ENCODE measurements around the gene NEMP1.
A peak's percentile ranks its signal among the peaks of the same experiment; 100 is the strongest.

Gene NEMP1

DNA sequence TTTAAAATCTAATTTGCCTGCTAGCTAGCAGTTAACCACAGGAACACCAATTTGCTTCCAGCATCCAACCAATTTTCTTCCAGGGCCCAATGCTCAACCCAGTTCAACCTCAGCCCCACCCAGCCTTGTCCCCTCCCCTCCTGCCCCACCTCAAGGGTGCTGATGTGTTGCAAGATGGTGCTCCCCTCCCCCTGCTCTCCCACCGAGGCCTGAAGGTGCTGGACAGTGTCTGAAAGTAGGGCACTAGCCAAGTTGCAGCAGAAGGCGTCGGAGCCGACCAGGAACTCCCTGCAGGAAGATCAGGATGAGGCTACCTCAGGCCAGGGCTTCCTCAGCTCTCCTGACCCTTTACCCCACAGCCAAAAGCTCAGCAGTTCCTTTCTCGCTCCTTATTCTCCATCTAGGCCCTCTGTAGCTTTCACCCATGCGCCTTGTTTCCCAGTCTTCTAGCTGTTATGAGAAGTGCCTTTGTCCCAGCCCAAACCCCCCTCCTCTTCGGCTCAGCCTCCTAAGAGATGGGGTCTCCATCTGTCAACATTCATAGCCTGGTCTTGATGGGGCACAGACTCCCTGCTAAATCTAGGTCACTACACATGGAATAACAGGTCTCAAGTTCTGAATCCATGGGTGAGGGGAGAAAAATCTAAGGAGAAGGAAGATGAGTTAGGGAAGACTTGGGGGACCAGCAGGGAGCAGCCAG lies 29.0 kb upstream of the NEMP1 start:
- DNase-seq, result no peak

DNA sequence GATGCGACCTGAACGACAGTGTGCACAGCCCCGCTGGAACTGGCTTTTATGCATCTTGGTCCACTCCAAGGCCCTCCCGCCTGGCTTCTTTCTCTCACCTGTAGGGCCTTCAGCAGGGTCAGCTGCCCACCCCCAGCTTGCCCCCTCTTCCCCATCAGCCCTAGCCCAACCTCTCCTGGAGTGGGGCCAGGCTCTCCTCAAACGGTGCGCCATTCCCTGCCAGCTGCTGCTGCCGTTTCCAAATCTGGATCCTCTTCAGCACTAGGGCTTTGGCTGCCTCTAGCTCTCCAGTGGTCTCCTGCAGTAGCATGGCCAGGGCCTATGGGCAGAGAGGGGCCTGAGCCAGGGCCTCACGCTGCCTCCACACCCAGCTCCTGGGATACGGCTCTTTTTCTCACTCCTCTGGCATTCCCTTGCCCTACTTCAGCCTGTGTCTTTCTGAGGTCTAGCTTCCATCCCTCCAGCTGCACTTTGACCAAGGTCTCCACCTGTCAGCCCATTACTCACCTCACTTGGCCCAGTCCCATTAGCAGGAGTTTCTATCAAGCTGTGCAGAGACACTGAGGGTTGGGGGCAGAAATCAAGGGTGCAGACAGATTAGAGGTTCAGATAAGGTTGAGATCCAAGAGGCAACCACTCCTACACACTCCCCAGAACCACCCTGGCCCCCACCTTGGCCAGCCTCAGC lies 27.6 kb upstream of the NEMP1 start:
- DNase-seq, result no peak

DNA sequence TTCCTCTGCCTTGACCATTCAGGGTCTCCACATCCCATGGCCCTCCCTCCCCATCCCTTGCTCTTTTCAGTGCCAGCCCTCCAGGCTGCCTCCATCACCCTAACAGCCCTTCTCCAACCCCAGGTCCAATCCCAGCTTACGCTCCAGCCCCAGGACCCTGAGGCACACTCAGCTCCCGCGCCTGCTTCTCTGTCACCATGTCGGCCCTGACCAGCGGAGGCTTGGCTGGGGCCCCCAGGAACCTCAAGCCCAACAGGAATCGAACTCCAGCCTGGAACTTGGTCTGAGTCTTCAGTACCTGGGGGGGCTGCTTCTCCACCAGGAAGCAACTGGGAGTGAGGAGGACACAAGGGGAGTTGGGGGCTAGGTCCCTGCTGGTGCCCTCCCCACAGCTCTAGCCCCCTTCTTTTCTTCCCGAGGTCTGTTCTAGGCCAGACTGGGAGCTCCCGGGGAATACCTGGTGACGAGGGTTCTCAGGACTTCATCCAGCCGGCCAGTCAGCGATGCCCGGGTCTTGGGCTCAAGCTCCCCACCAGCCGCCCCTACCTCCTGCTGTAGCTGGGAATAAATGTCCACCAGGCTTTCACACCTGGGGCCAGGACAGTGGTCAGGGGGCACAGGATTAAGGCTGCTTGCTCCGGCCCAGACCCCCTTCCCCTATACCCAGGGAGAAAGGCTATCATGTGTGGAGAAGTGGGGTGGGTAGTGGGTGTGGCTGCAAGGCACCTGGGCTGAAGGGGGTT lies 26.6 kb upstream of the NEMP1 start:
- no peak for DNase-seq

DNA sequence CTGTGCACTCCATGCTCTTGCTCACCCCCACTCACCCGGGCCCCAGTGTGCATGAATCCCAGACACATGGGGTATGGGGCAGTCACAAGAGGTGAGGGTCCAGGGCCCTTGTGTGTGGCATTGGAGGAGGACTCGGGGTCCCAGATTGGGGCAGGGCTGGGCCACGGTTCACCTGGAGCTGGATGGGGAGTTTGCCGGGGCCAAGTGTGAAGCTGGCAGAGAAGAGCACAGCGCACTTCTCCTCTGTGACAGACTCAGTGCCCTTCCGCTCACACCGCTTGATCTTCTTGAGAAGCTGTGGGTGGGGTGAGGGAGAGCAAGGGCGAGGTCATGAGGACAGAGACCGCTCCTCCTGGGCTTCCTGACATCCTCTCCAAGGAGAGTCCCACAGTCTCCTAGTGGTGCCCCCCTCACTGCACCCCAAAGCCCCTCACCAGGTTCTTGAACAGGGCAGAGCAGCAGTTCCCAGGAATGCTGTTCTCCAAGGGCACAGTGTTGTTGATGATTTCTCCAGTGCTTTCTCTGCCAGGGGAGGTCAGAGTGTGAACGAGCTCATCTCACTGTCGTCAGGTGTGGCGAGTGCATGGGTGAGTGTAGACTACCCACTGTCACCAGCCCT lies 25.8 kb upstream of the NEMP1 start:
- DNase-seq, result peak in 1 of 2 donors; percentile 35

DNA sequence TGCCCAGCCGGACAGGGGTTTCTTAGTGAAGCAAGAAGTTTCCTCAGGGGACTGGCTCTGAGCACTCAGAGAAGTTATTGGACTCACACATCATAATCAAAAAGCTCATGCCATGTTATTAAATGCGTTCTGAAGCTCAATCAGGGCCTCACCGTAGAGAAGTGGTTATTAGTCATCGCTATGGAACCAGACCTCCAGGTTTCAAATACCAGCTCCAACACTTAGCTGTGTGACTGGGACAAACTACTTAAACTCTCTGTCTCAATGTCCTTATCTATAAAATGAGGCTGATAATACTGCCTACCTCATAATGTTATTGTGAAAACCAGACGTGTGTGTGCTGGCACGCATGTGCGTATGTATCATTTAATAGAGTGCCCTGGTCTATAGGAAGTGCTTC lies 25.3 kb upstream of the NEMP1 start:
- no peak for DNase-seq

DNA sequence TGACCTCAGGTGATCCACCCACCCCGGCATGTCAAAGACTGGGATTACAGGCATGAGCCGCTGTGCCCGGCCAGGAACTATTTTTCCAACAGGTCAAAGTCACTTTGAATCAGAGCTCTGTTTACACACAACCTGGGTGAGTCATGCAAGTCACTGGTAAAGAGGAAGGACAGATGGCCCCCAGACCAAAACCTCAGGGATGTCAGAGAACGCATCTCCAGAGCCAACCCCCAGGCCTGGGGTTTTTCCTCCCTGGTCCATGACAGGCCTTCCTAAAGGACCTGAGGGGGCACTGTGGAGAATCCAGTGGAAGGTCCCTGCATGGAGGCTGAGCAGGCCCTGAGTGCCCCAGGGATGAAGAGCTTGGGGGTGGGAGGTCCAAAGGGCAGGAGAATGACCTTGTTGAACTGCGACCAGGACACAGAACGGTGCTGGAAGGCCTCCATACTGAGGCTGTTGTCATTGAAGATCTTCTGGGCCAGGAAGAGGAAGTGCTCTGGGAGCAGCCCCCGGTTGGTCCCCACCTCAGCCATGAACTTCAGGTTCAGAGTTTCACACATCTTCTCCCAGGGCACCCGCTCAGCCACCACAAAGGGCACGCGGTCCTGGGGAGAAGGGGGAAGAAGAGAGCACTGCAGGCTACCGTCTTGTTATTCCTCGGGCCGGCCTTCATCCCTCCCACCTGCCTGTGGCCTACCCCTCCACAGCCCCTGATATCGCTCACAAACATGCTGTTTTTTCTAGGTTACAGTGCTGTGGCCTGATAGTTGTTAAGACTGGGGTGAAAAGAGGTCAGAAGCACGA lies 23.5 kb upstream of the NEMP1 start:
- no peak for DNase-seq

DNA sequence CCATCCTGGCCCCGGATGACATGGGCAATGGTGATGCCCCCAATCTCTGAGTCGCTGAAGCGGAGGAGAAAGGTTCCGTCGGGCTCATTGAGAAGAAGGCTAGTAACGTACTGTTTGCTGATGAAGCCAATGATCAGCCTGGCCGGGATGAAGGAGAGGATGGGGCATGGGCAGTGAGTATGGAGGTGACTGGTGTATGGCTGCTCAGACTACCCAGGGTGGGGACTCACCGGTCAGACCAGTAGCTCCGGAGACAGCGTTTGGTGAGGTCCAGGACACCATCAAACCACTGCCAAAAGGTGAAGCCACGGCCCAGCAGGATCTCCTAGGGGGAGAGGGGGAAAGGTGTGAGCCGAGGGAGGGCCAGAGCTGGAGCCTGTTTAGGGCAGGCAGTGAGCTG lies 21.2 kb upstream of the NEMP1 start:
- DNase-seq, result no peak

DNA sequence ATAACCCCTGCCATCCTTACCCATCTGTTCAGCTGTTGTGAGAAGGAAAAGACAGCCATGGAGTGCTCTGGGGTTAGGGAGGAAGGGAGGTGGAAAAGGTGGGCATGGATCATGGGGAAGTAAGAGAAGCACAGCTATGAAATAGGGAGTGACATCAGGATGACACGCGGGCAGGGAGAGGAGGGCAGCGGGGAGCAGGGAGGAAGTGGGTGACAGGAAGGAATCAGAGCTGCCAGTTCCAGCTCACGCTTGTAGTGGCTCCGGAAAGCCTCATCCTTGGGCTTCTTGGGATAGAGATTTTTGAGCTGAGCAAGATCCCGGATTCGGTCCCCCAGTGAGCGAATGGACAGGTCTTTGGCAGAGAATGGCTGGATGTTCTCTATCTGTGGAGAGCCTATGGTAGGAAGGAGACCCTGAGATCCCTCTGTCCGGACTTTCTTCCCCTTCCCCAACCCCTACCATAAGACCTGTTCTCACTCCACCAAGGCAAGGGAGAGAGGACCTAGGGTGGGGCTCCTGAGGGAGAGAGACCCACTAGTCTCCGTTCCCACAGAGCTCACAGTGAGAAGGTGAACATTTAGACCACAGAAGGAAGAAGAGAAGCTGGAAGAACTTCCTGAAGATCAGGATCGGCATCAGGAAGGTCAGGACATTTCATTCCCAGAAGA lies 20.6 kb upstream of the NEMP1 start:
- DNase-seq, result peak; percentile 66 to 70

DNA sequence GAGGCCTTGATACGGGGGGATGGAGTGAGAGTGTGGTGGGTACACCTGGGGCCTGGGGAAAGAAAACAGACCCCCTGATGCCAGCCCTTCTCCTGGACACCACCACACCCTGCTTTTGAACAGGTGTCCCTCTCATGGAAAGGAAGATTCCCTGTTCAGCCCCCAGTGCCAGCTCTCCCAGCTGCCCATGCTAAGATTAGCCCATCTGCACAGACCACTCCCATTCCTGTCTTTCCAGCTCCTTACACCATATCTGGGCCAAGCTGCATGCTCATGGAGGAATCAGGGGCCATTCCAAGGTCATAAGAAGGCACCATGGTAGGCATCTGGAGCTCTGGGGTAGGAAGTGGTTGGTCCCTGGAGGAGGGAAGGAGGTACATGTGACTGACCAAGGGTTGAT lies 20.0 kb upstream of the NEMP1 start:
- DNase-seq, result peak in 1 of 2 donors; percentile 19

DNA sequence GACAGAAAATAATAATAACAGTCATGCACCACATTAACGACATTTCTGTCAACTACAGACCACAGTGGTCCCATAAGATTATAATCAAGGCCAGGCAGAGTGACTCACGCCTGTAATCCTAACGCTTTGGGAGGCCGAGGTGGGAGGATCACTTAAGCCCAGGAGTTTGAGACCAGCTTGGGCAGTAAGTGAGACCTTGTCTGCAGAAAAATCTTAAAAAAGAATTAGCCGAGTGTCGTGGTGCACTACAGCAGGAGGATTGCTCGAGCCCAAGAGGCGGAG lies 18.9 kb upstream of the NEMP1 start:
- DNase-seq, result no peak

DNA sequence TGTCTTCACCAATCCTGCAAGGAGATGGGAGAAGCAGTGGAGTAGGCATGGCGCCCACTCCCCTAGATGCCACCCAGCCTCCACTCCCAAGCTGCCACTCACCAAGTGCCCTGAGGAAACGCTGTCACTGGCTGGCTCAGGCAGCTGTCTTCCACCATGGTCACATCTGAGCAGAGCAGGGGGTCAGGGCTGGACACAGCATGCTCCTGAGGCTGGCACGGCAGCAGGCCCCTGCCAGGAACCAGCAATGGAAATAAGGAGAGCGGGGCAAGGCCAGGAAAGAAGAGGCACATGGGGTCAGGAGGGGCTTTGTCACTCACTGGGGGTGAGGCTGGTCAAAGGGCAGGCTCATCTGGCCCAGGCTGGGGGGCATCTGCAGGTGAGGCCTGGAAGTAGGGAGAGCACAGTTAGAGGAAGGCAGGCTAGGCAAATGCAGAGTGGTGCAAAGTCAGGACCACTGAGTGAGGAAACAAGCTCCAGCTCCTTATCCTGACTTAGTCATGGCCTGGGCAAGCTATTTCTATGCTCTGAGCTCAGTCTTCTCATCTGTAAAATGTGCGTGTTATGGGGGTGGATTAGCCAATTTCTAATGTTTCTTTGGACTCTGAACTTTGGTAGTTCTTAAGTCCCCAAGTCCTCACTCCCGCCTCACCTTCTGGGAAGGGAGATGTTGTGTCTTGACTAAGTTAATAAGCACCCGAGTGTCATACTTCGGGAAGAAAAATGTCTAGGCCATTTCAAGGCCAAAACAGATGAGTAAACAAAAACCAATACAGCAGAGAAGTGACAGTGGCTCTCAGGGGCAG lies 18.4 kb upstream of the NEMP1 start:
- peak in 1 of 2 donors; percentile 24 for DNase-seq

DNA sequence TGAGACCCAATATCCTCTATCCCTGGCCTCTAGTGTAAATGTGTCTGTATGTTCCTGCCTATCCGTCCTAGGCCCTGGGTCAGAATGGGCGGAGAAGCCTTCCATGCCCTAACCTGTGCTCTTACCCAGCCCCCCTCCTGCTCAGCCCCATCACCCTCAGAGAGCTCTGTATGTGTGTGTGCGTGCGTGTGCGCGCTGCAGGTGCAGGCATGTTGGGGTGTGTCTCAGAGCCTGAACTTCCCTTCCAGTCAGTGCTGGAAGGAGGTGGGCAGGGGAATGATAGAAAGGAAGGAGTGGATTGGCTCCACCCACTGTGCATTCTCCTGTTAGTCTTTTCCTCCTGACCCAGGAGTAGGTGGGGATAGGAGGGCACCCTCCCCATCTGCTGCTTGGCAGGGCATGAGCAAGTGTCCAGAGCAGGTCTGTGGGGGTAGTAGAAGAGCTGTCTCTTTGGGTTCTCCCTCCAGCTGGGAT lies 17.5 kb upstream of the NEMP1 start:
- peak in 1 of 2 donors; percentile 29 for DNase-seq

DNA sequence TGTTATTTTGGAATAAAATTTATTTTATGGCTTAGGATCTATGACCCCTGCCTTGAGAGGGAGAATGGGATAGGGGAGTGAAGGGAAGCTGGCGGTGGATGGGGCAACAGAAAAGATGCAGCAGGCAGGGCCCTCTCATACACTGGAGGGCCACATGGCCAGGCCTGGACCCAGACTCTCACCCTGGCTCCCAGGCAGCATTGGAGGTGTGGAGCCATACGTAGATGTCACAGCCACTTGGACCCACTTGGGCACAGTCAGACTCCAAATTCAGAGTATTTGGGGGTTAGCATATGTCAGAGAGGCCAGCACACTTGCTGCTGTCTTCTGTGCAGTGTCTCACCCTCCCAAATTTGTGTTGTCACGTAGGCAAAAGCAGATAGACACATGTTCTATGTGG lies 16.8 kb upstream of the NEMP1 start:
- DNase-seq, result no peak

DNA sequence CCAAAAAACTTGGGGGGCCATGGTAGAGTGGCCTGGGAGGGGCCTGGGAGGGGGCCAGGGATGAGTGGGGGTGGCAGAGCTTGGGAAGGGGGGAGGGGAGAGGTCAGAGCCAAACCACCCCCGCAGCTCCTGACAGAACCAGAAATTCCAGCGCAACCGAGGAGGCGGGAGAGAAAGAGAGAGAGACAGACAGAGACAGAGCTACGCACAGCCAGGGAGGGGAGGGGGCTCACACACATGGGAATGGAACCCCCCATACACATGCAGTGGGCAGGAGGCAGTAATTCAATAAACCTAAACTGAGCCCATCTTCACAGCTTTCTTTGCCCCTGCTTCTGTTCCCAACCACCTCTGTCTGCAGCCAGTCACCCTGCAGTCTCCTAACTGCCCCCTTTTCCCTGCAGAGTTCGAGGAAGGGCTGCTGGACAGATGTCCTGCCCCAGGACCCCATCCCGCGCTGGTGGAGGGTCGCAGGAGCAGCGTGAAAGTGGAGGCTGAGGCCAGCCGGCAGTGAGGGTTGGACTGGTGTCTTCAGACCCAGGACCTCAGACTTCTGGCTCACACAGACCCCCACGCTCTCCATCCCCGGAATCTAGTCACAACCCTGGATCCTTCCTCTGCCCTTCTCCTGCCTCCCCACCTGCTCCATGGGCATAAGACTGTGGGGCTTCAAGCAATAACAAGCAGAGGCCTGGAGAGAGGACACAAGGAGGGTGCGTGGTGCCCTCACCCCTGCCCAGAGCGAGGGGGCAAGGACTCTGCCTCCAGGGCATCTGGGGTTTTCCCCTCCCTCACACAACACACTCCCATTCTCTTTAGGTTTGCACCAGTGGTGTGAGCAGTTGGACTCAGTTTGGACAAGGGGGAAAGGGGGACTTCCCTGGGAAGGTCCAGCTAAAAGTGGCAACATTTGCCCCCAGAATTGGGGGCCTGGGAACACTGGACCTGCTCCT lies 15.9 kb upstream of the NEMP1 start:
- DNase-seq, result no peak

DNA sequence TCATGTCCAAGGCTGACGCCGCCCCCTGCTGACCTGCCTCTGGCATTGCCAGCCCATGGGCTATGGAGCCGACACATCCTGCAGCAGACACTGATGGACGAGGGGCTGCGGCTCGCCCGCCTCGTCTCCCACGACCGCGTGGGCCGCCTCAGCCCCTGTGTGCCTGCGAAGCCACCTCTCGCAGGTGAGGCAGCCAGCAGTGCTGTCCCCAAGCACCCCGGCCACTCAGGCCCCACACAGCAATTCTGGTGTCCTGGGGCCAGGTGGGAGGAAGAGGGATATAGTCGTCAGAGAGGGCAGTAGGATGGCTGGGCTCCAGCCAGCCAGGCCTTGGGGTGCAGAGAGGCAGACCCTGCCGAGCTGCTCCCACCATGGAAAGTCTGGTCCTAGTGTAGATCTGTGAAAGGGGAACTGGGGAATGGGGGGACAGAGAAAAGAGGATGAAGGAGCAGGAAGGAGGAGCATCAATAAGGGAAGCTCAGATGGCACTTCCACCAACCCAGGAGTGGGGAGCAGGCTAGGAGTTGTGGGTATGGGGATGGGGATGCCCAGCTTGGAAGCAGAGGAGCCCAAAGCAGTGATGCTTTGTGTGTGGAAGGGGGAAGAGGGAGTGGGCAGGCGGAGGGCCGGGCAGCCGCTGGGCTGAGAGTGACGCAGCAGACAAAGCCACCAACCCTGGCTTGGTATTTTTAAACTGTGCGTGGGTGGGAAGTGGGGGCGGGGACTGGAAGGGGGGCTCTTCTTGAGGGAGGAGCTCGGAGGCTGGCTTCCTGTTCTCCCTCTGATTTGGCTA lies 15.0 kb upstream of the NEMP1 start:
- DNase-seq, result peak; percentile 55 to 78

DNA sequence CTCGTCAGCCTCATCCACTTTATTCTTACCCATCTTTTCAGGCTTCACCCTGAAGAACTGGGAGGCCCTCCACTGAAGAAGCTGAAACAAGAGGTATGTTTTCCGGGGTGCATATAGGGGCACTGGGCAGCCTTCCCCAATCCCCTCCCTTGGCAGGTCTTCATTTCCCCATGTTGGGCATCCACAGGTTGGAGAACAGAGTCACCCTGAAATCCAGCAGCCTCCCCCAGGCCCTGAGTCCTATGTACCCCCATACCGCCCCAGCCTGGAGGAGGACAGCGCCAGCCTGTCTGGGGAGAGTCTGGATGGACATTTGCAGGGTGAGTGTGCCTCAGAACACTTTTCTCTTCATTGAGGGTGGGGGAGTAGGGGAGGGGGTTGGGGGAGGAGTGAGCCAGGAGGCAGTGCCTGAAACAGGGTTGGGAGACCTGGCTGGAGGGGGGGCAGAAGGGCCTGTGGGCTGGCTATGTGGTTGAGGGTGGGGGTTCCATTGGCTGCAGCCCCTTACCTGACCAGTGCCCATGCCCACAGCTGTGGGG lies 14.4 kb upstream of the NEMP1 start:
- no peak for DNase-seq

DNA sequence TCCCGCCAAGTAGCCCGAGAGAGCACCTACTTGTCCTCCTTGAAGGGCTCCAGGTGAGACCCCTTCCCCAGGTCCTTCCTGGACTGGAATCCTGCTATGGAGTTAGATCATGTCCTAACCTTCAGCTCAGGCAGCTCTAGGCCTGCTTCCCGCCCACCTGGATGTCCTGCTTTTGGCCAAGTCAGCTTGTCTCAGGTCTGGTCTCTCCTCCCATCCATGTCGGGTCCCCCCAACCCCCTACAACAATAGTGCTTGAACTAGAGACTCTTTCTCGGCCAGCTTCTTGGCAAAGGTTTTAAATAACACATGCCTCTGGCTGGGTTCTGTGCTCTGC lies 13.9 kb upstream of the NEMP1 start:
- DNase-seq, result no peak

DNA sequence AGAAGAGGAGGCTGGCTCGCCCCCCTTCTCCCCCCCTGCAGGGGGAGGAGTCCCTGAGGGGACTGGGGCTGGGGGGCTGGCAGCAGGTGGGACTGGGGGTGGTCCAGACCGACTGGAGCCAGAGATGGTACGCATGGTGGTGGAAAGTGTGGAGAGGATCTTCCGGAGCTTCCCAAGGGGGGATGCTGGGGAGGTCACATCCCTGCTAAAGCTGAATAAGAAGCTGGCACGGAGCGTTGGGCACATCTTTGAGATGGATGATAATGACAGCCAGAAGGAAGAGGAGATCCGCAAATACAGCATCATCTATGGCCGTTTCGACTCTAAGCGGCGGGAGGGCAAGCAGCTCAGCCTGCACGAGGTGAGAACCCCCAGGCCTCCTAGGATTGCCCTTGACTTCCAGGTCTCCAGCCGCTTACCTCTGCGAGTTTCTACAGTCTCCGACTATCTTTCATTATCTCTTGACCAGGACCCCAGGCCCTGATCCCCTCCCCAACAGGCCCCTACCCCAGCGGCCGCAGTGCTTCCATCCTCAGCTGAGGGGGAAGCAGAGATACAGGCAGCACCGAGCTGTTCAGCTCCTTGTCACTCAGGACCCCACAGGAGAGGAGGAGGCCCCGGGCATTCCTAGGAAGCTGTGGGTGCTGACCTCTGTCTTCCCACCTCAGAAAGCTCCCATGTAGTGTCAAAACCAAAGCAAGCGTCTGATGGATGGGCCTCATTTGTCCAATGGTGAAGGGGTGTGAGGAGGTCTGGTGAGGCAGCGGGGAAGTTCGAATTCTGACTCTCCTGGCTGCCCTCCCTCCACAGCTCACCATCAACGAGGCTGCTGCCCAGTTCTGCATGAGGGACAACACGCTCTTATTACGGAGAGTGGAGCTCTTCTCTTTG lies 13.3 kb upstream of the NEMP1 start:
- no peak for DNase-seq
